Measurements from ENCODE around the gene MBNL1. TPM values are rescaled to one million over a fixed set of nuclear protein-coding genes. Genes with fewer than 3 reads are reported as not detected.

MBNL1 gene
- total RNA-seq, 1 donor from 2014 or later, result 229 TPM

DNA sequence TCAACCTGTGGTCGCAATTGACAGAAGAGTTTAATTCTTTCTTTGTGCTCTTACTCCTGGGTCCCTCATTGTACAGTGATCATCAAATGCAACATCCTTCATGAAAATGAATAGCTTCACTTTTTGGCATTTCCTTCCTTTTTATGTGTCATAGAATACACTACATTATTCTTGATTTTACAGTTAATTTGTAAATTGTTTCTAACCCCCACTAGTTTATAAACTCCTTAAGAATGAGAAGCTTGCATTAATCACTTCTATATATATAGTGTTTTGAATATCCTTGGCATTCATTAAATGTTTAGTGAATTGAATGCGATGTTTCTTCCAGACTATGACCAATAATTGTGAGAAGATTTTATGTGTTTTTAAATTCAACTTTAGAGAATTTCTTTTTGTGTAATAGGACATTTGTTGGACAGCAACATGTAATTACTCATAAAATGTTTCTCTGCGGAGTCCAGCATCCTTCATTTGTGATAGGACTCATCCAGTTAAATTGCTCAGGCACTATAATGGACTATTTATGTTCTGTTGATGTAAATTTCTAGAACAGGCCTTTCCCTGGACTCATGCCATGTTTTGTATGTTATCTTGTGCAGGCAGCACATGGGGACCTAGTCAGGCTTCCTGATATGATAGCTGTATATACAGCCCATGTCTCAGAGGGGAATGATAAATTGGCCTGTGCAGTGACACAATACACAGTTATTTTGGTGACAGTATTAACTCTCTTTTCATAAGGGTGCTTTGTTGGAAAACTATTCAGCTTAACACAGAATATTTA, 51.3 kb downstream of the MBNL1 start:
- H3K4me1 ChIP-seq, result peaks cover 87% of the 10 kb centered on the region
- no peaks in the 10 kb centered on the region for H3K36me3 ChIP-seq
- no peaks in the 10 kb centered on the region for H3K27me3 ChIP-seq
- no peaks in the 10 kb centered on the region for H3K9me3 ChIP-seq
- TF ChIP-seq, protein P1, sequence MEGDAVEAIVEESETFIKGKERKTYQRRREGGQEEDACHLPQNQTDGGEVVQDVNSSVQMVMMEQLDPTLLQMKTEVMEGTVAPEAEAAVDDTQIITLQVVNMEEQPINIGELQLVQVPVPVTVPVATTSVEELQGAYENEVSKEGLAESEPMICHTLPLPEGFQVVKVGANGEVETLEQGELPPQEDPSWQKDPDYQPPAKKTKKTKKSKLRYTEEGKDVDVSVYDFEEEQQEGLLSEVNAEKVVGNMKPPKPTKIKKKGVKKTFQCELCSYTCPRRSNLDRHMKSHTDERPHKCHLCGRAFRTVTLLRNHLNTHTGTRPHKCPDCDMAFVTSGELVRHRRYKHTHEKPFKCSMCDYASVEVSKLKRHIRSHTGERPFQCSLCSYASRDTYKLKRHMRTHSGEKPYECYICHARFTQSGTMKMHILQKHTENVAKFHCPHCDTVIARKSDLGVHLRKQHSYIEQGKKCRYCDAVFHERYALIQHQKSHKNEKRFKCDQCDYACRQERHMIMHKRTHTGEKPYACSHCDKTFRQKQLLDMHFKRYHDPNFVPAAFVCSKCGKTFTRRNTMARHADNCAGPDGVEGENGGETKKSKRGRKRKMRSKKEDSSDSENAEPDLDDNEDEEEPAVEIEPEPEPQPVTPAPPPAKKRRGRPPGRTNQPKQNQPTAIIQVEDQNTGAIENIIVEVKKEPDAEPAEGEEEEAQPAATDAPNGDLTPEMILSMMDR (IDR thresholded peaks at IDR 0.05), result no peak
- H3K27ac ChIP-seq, result no peak overlapping the region
- intact Hi-C loops (cut with DNase I), result no loop called here
- ATAC-seq, result peak; percentile 70
- no peak for DNase-seq
- no peak overlapping the region for H3K4me3 ChIP-seq

DNA sequence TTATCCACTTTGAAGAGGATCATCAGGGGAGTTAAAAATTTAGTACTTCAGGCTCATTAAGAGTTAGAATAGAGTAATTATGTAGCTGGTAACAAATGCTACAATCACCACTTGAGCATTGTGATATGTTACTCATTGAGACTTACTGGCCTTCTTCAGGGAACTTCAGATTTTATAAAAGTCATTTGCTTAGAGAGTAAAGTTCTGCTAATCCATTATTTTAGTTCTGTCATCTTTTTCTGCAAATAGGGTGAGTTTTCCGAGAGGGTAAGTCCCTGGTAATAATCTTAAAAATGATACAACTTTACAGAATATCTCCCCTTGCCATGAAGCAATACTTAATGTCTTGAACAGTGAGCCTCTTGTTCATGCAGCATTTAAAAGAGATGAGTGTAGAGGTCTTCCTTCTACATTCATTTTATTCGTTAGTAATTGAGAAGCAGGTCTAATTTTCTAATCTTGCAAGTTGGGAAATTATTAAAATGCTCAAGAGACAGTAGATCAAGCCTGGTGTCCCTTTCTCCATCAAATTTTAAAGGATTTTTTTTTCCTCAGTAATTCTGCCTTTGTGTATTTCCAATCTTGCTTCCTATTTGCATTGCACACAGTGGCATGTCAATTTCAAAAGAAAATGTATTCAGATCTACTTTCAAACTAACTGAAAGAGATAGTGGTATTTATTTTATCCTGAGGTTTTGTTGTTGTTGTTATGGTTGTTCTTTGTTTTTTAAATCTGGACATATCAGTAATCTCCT, 52.6 kb downstream of the MBNL1 start:
- no peaks in the 10 kb centered on the region for H3K27me3 ChIP-seq
- intact Hi-C loops (cut with DNase I), result no loop called here
- peaks cover 75% of the 10 kb centered on the region for H3K4me1 ChIP-seq
- no peak overlapping the region for H3K27ac ChIP-seq
- H3K36me3 ChIP-seq, result no peaks in the 10 kb centered on the region
- no peaks in the 10 kb centered on the region for H3K9me3 ChIP-seq
- DNase-seq (no peak), ATAC-seq (no peak)
- H3K4me3 ChIP-seq, result no peak overlapping the region
- TF ChIP-seq, protein P1 (IDR thresholded peaks at IDR 0.05), result no peak

DNA sequence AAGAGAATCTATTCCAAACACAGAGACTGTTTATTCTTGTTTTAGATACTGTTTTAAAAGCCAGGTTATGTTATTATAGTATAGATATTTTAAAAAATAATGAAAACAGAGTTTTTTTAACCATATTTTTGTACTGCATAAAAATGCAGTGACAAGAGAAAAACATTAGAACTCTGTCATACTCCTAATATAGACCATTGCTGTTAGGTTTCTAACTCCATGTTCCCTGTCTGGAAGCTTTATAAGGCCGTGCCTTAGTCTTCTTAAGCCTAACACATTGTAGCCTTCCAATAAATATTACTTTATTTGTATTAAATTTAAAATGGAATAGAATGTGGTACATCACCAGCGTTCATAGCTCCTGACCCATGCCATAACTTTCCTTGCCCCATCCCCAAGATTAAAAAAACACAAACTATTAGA, 53.2 kb downstream of the MBNL1 start:
- TF ChIP-seq, protein P1 (IDR thresholded peaks at IDR 0.05), result no peak
- Histone ChIP-seq H3K27me3 (no peaks in the 10 kb centered on the region), H3K9me3 (no peaks in the 10 kb centered on the region), H3K27ac (no peak overlapping the region), H3K4me1 (peaks cover 71% of the 10 kb centered on the region), H3K36me3 (no peaks in the 10 kb centered on the region), H3K4me3 (no peak overlapping the region)
- DNase-seq, result no peak
- intact Hi-C loops (cut with DNase I), result no loop called here
- ATAC-seq, result no peak

DNA sequence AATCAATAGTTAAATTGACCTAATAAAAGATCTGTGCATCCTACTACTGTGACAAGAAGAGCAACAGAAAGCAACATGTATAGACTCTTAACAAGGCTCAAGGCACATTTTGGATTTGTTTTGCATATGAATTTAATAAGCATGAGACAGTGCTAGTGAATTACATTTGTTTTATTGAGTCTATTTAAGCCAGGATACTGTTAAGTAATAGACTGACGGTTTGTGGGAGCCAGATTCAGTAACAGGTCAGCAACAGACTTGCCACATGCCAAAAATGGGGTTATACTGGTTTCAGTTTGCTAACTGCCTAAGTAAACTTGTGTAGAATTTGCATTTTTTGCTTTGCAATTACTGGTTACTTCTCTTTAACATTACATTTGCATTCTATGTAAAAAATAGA, 54.0 kb downstream of the MBNL1 start:
- Histone ChIP-seq H3K27ac (no peak overlapping the region), H3K36me3 (no peaks in the 10 kb centered on the region), H3K9me3 (no peaks in the 10 kb centered on the region), H3K4me3 (no peak overlapping the region), H3K27me3 (no peaks in the 10 kb centered on the region), H3K4me1 (peaks cover 66% of the 10 kb centered on the region)
- no peak for DNase-seq
- intact Hi-C loops (cut with DNase I), result no loop called here
- peak; percentile 42 for ATAC-seq
- TF ChIP-seq, protein P1 (IDR thresholded peaks at IDR 0.05), result no peak

DNA sequence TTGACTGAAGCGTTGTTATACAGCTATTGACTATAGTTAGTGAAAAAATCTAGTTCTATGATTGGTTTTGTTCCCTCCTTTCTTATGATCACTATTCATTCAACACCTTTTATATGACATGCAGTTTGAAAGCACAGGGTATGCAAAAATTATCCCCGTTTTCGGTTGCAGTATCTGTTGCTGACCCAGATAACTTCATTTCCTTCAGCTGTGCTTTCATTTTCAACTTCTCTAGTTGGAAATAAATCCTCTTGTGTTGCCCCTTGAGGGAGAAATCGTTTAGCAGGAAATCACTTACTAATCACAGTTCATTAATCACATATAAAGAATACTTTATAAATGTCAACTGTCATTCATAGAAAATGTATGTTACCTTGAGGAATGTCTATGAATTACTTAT, 55.1 kb downstream of the MBNL1 start:
- Histone ChIP-seq H3K27ac (no peak overlapping the region), H3K4me3 (no peak overlapping the region), H3K4me1 (peaks cover 66% of the 10 kb centered on the region), H3K27me3 (no peaks in the 10 kb centered on the region), H3K36me3 (no peaks in the 10 kb centered on the region), H3K9me3 (no peaks in the 10 kb centered on the region)
- TF ChIP-seq, protein P1 (IDR thresholded peaks at IDR 0.05), result no peak
- no peak for DNase-seq
- intact Hi-C loops (cut with DNase I), result no loop called here
- no peak for ATAC-seq

Data from upper lobe of right lung (tissue), 1 donor.